ENCODE measurements around the gene MLXIP.

GRCh38 chr12:122093098-122093883 is 14.7 kb downstream of the MLXIP start:
- TF ChIP-seq CTCF (conservative IDR thresholded peaks at IDR 0.05; ENCODE audit: low read depth, low read length), result no peak
- no peak for TF ChIP-seq EZH2phosphoT487 (IDR thresholded peaks at IDR 0.05; ENCODE audit: borderline replicate concordance, low read length)

All from PC-3 (cell line).